ENCODE data around the gene MAP4K5.

MAP4K5 gene

GRCh38 chr14:50475460-50475859 is 56.9 kb downstream of the MAP4K5 start:
- no peak for DNase-seq

- DNase-seq: no peak
Observed at GRCh38 chr14:50471838-50472465, 60.4 kb downstream of the MAP4K5 start.

GRCh38 chr14:50469982-50470381 is 62.4 kb downstream of the MAP4K5 start:
- DNase-seq: no peak

GRCh38 chr14:50462111-50462510 is 70.3 kb downstream of the MAP4K5 start:
- DNase-seq: no peak

- DNase-seq: no peak
Observed at GRCh38 chr14:50453869-50454268, 78.5 kb downstream of the MAP4K5 start.

GRCh38 chr14:50452979-50453705 is 79.2 kb downstream of the MAP4K5 start:
- DNase-seq: no peak

GRCh38 chr14:50452296-50452695 is 80.1 kb downstream of the MAP4K5 start:
- DNase-seq: peak; percentile 40

GRCh38 chr14:50451854-50452253 is 80.5 kb downstream of the MAP4K5 start:
- no peak for DNase-seq

- no peak for DNase-seq
Observed at GRCh38 chr14:50447461-50447860, 84.9 kb downstream of the MAP4K5 start.

- no peak for DNase-seq
Observed at GRCh38 chr14:50434528-50434927, 97.8 kb downstream of the MAP4K5 start.

GRCh38 chr14:50432131-50432530 is 100.2 kb downstream of the MAP4K5 start:
- DNase-seq: no peak

GRCh38 chr14:50425816-50426215 is 106.6 kb downstream of the MAP4K5 start:
- no peak for DNase-seq

- DNase-seq: no peak
Observed at GRCh38 chr14:50425105-50425504, 107.3 kb downstream of the MAP4K5 start.

- DNase-seq: no peak
Observed at GRCh38 chr14:50423529-50423928, 108.8 kb downstream of the MAP4K5 start.

GRCh38 chr14:50421499-50421898 is 110.9 kb downstream of the MAP4K5 start:
- no peak for DNase-seq

GRCh38 chr14:50417853-50418252 is 114.5 kb downstream of the MAP4K5 start:
- no peak for DNase-seq

GRCh38 chr14:50410921-50411320 is 121.4 kb downstream of the MAP4K5 start:
- DNase-seq: no peak

- DNase-seq: no peak
Observed at GRCh38 chr14:50410071-50410470, 122.3 kb downstream of the MAP4K5 start.

- no peak for DNase-seq
Observed at GRCh38 chr14:50407111-50407812, 125.1 kb downstream of the MAP4K5 start.

- peak; percentile 69 for DNase-seq
Observed at GRCh38 chr14:50403419-50403818, 128.9 kb downstream of the MAP4K5 start.

- DNase-seq: no peak
Observed at GRCh38 chr14:50402965-50403364, 129.4 kb downstream of the MAP4K5 start.

- DNase-seq: no peak
Observed at GRCh38 chr14:50400461-50400860, 131.9 kb downstream of the MAP4K5 start.

- peak; percentile 74 for DNase-seq
Observed at GRCh38 chr14:50399251-50400032, 132.9 kb downstream of the MAP4K5 start.
